Measurements from ENCODE around the gene PLCH2.
A peak's percentile ranks its signal among the peaks of the same experiment; 100 is the strongest.
"Not testable (repeated sequence)": the region's sequence is repeated elsewhere in the genome, so short reads cannot be mapped to it uniquely, and the experiment has no call there.

PLCH2 gene

DNA sequence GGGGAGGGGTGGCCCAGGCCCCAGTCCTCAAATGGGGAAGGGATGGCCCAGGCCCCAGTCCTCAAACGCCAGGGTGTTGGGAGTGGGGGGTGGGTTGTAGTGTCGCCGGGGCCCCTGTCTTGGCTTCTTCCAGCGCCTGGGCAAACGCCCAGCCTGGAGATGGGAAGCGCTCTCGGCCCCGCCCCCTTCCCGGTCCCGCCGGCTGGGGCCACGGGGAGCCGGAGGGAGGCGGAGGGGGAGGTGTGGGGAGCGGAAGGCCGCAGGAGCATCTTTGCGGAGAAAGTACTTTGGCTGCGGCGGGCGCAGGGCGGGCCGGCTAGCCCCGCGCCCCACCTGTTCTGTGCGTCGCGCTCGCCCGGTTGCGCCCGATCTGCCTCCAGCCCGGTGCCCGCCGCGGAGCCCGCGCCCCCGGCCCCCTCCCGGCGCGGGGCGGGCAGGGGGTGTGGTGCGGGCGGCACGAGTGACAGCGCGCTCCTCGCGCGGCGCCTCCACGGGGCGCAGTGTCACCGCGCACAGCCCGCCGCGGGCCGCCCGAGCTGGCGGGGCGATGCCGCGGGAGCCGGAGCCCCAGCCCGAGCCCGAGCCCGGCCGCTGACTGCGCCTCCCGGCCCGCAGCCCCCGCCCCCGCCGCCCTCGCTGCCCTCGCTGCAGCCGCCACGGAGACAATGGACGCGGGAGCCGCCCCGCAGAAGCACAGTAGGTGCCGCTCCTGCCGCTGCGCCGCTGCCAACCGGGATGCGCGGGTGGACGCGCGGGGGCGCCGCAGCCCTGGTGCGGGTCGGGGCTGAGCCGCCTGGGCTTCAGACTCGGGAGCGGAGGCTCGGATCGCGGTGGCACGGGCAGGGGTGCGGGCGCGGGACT, 32.6 kb upstream of the PLCH2 start:
- peak; percentile 41 for DNase-seq

DNA sequence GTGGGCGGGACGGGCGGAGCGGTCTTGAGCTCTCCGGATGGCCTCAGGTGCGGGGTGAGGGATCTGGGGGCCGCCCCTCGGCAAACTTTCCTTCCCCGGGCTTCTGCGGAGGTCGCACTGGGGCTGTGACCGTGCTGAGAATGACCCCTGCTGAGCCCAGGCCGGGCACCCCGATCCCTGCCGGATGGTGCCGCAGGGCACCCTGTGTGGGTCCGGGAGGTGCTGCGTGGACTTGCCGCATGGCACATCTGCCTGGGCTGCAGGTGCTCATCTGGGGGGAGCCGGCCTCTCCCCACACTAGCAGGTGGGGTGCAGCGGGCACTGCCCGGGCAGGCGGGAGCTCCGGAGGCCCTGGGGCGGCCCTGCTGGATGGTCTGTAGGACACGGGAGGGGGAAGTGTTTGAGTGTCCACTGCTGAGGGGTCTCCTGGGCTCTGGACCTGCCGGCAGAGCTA, 31.9 kb upstream of the PLCH2 start:
- DNase-seq, result no peak

DNA sequence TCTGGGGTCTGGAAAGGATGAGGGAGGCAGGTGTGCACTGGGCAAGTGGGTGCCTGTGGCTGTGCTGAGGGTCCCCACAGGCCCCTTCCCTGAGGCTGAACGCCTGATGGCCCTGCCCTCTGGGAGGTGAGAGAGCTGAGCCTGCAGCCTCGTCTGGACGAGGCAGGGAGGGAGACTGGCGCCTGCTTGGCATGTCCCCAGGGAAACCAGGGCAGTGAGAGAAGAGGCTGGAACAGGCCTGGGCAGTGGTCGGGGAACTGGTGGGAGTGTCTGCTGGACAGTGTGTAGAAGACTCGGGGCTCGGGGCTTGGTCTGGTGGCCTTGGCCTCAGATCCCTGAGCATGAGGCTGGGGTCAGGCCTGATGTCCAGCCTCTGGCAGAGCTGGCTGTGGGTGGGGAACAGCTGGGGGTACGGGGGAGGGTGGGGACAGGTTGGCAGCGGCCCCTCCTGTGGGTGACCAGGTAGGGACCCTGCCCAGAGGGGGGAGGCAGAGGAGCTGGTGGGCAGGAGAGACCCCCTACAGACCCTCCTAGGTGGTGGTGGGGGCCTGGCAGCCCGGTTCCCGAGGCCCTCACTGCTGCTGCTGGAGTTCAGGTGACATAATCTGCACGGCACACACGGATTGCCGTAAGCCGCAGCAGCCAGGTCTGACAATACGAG, 30.8 kb upstream of the PLCH2 start:
- DNase-seq, result no peak

DNA sequence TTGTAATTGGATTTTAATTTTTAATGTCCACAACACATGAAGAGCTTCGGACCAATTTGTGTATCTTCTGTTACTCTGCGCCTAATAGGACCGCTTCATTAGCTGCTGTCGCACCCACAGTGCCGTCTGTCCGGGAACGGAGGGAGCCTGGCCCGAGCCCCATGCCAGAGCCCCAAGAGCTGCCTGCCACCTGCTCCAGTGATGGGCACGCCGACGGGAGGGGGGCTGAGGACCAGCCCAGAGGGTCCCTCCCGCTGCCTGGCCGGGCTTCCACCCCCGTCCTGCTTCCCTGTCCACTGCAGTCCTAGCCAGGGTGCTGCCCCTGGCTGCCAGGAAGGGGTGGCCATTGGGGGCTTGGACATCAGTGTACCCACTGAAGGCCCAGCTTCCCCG, 30.3 kb upstream of the PLCH2 start:
- DNase-seq, result no peak

DNA sequence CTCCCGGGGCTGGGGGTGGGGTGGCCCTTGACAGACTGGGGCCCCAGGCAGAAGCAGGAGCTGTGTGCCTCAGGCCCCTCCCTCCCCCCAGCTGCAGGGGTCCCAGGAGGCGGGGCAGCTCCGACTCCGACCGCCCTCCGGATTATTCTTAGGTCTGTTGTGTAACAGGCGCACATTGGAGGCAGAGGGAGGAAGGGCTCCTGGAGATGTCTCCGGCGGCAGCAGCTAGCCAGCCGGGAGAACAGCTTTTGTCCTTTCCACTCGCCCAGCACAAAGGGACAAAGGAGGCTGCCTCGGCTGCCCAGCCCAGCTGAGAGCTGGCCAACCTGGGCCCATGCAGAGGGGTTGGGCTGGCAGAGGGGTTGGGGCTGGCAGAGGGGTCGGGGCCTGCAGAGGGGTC, 29.7 kb upstream of the PLCH2 start:
- DNase-seq, result peak; percentile 23

DNA sequence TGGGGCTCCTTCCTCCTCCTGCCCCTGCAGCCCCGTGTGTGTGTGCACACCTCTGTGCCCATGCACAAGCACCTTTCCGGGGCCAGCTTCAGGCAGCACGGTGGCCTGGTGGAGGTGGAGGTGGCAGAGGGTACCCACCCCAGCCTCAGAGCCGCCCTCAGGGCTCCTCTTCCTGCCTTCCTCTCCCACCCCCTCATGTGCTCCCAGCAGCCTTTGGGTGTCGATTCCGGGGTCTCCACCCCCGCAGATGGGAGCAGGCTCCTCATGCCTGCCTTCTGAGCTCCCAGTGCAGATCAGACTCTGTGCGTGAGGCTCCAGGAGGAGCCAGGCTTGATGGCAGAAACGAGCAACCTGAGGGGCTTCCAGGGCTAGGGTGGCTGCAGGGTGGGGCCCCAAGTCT, 29.2 kb upstream of the PLCH2 start:
- no peak for DNase-seq

DNA sequence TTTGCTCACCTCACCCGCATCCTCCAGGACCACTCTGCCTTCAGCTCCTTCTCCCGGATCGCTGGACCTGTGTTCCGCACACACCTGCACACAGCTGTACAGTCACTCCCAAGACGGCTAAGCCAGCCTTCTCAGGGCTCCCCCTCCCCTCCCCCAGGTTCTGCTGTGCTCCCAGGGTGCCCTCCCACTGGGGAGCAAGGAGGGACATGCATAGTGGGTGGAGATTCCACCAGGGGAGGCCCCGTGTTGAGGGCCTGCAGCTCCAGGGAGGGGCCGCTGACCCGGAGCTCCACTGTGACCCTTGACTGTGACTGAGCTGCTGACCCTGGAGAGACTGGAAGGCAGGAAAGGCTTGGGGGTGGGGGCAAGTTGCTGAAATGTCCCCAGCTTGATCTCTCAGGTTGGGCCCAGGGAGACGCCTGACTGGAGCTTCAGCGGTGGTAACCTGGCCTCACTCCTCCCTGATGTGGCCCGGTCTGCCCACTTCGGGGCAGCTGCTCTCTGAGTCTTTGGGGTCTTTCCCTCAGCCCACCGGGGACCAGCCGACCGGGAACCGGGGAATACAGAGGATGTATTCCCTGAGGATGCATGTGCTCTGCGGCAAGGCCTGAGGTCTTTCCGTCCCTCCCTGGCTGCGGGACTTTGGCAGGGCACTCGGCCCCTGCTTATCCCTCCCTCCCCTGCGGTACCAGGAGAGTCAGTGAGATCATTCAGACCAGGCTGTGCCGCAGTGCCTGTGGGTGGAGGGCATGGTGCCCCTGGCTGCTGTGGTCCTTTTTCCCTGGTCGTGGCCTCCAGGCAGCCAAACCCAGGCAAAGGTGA, 28.6 kb upstream of the PLCH2 start:
- DNase-seq, result no peak

DNA sequence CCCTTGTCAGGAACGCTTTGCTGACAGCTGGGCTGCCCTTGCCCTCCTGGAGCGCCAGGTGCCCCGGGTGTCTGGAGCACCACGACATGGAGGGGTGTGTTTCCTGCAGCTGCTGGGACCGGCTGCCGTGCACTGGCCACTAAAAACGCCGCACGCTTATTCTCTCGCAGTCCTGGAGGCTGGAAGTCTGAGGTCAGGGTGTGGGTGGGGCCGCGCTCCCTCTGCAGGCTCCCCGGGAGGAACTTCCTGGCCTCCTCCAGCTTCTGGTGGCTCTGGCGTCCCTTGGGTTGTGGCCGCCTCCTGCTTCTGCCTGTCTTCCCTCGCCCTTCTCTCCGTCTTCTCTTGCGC, 28.0 kb upstream of the PLCH2 start:
- DNase-seq, result peak; percentile 41

DNA sequence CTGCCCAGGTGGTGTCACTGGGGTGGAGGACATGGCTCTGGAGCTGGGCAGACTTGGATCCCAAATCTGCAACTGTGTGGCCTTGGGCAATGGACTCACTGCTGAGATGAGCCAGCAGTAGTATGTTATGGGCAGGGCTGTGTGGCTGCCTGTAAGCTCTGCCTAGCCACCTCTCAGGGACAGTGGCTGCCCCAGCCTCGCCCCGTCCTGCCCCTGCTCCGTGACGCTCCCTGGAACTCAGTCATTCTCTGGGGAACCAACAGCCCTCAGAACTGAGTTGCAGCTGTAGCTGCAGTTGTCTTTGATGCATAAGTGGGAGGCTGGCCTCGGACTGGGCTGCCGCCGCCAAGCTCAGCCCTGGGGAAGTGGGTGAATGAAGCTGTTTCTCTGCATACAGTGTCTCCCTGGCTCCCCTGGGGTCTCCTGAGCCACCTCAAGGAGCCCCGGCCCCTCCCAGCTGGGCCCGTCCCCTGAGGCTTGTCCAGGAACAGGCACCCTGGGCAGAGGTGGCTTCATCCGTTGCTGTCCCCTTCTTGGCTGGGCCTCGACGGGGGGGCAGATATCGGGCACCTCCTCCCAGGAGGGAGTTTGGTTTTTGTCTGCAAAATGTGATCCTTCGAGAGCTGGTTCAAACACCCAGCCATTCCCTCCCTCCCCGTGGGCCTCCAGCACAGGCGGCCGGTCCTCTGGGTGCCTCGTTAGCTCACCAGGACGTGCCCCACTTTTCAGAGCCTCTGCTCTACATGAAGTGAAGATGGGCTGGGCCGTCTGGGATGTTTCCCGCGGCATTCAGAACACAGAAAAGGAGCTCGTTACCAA, 26.2 kb upstream of the PLCH2 start:
- DNase-seq, result peak; percentile 79

DNA sequence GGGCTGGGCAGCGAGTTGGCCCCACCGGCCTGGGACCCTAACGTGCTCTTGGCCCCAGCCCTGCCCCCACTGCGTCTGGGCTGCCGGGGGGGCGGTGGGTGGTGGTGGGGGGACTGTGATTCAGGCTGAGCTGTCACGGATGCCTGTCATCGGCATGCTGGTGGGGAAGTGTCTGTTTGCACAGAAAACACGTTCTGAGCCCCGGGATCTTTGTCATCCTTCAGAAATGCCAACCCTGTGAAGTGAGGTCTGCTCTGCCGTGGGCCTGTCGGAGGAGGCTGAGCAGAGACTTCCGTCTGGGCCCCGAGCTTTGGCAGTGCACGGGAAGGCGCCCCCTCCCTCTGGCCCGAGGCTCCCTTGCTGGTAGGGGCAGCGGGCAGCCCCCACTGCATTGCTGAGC, 24.3 kb upstream of the PLCH2 start:
- peak; percentile 99 for DNase-seq

DNA sequence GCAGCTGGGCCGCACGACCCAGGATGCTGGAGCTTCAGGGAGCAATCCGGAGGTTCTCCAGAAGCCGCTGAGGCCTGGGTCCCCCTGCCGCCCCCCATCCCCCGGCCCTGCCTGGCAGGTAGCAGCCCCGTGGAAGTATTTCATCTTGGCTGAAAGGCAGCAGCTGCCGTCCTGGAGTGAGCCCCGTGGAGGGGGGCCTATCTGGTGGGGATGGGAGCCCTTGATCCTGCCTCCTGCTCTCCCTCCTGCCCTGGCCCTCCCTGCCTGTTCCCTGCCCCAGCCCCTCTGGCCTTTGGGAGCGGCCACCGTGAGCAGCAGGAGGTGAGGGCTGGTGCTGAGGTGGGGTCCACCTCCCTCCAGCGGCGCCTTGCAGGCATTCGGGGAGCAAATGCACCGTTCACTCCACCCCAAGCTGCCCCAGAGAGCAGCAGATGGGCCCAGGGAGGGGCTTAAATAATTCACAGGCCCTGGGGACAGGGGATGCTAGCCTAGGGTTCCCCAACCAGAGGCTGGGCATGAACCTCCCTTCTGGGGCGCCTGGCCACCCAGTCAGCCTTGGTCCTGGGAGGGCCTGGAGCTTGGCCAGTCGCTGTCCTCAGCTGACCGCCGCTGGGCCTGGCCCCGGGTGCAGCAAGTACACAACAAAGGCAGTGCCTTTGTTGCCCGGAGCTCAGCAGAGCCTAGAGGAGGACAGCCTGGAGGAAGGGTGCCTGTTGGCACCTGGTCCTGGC, 23.7 kb upstream of the PLCH2 start:
- DNase-seq, result peak; percentile 49

DNA sequence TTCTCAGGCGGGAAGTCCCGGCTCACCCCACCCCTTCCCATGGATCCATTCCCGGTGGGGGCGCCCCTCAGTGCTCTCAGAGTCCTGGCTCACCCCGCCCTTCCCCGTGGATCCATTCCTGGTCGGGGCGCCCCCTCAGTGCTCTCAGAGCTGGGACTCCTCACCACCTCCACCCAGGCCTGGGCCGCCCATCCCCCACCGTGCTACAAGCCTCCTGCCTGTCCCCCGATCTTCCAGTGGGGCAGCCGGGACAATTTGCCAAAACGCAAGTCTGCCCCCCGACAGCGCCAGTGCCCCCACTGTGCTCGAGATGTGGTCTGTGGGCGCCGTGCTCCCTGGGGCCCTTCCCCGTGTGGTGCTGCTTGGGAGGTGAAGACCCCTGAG, 23.2 kb upstream of the PLCH2 start:
- no peak for DNase-seq

DNA sequence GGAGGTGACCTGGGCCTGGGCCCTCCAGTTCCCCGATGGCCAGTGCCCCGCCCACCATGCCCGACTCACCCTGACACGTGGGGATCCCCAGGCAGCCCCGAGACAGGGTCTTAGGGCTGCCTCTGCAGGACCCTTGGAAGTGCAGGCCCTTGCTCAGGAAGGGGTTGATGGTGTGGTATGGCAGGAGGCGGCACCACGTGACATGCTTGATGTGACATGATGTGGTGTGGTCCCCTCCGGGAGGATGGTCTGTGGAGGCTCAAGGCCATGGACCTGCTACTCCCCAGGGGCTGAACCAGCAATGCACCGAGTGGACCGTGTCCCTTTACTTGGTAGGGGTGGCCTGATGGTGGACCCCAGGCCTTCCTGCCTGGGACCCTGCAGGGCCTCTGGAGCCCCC, 21.9 kb upstream of the PLCH2 start:
- DNase-seq, result no peak

DNA sequence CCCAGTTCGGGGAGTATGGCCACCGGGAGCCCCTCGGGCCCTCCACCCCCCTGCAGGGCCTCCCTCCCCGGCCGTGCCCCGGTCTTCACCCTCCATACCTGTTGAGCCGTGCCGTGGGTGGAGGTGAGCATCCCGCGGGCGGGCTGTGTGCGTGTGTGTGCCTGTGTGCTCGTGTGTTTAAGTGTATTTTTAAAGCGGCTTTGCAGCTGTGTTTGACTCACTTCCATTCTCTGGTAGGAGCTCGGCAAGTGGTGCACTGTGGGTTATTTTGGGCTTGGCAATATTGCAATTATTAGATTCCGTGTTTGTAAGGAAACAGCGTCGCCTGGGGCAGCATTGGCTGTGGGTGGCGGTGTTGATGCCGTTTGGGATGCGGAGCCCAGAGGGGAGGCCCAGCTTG, 20.3 kb upstream of the PLCH2 start:
- peak; percentile 42 for DNase-seq

DNA sequence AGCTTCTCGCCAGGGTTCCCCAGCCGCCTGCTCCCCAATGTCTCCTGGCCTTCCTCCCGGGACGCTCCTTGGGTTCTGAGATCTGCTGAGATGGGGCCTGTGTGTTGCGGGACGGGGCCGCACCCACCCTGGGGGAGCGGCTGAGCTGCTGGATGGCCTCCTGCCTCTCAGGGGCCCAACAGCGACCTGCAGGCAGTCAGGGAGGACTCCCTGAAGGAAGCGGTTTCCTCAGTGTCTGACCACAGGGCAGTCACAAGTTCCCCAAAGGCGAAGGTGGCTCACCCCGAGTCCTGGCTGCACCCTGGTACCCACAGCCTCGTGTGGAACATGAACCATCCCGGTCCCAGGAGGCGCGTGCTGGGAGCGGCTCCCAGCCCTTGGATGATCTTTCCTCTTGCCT, 18.6 kb upstream of the PLCH2 start:
- DNase-seq, result no peak

DNA sequence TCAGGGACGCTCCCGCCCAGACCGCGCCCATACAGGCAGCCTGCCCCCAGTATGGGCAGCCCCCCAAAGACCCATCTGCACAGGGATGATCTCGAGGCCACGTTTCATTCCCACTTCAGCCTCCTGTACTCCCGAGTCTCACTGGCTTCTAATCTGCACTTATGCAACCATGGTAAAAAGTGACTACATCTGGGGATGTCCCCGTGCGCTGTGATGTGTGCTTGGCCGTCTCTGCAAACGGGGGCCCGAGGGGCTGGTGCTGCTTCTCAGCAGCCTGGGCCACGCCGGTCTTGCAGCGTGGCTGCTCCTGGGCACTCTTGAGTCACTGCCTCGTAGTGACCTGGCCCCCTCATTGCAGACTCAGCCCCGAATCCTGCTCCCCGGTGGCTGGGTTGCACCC, 17.4 kb upstream of the PLCH2 start:
- DNase-seq, result no peak

DNA sequence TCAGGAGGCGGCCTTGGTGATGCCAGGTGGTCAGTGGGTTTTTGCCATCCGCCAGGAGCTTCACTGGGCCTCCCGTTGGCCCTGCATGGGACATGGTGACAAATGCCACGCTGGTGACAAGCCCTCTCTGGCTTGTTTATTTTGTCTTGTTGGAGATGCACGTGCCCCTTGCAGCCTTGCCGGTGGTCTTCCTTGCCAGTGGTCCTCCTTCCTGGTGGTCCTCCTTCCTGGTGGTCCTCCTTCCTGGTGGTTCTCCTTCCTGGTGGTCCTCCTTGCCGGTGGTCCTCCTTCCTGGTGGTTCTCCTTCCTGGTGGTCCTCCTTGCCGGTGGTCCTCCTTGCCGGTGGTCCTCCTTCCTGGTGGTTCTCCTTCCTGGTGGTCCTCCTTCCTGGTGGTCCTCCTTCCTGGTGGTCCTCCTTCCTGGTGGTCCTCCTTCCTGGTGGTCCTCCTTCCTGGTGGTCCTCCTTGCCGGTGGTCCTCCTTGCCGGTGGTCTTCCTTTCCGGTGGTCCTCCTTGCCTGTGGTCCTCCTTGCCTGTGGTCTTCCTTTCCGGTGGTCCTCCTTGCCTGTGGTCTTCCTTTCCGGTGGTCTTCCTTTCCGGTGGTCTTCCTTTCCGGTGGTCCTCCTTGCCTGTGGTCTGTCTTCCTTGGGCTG, 16.9 kb upstream of the PLCH2 start:
- DNase-seq, result not testable (repeated sequence)

DNA sequence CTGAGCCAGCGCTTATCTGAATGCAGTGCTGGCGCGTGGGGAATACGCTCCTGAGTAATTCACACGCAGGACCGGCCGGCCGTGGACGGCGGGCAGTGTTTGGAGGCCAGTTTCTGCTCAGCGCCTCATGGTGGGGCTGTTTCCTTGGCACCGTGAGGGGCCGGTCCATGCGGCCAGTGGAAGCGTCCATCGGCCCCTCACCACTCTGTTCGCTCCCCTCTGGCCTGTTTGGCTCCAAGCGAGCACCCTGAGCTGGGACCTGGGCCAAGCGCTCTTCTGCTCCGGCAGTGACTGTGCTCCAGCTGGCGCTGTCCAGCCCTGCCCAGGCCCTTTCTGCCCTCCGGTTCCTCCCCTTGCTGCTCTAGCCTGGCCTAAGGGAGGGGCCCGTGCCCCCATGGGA, 16.3 kb upstream of the PLCH2 start:
- DNase-seq, result peak; percentile 14

DNA sequence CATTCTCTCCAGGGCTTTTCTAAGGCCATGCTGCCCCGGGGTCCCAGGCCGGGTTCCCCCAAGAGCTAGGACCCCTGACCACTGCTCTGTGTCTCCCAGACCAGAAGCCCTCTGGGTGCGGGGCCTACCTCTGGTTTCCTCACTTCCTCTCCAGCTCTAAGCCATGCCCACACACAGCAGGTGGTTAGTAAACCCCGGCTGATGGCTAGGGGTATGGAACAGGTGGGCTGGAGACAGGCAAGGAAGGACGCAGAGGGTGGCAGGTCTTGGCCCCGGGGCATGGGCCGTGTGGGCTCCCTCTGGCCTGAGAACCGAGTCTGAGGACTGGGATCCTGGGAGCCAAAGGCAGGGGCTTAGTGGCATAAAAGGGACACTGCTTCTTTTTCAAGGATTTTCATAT, 15.9 kb upstream of the PLCH2 start:
- DNase-seq, result no peak

DNA sequence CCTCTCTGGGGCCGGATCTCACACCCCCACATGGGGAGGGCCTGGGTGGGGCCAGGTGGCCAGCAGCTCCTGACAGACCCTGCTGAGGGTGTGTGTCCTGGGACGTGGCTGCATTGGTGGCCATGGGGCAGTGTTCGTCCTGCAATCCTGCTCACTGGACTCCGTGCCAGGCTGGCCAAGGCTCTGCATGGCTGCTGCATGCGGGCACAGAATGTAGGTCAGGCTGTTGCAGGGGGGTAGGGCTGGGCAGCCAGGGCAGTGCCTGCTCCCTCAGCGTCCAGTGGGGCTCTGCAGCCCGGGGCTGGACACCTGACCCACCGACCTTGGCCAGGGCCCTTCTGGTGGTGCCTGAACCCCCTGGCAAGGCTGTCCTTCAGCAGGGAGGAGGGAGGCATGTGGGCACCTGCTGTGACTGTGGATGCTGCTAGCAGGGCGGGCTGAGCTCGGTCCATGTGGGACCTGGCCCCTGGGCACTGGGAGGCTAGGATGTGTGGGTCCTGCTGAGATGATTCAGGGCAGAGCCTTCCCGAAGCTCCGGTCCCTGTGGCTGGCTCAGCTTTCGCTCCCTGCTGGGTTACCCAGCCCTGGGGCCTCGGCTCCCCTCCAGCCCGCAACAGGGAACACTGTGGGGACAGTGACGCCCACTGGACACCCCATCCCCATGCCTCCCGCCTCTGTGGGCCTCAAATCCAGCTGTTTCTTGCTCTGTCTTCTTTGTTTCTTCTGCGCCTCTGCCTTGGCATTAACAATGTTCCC, 14.9 kb upstream of the PLCH2 start:
- DNase-seq, result no peak

DNA sequence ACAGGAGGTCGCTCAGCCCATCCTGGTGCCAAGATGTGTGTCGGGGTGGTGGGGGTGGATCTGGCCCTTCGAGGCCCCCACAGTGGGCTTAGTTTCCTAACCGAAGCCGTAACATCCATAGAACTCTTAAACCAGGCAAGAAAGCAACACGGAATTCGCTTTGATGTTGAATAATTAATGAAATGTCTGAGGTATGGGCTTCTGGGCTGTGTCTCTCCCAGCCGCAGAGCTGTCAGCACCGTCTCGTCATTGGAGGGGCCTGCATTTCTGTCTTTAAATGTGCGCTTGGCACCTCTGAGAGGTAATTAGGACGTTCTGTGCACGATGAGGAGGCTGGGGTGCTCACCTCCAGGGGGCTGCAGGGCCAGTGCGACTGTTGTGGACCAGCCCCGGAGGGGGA, 13.3 kb upstream of the PLCH2 start:
- DNase-seq, result no peak

Measured in fibroblast of skin of back (primary cell).